Stimulated activated naive CD8-positive, alpha-beta T cell treated with anti-CD3 and anti-CD28 coated beads, Interleukin-15, Interleukin-2, amounts not matched to agents 100 ng/mL and 50 ng/mL, for 24 hours (primary cell): ENCODE data around the gene LRRC56.
A peak's percentile ranks its signal among the peaks of the same experiment; 100 is the strongest.

Source experiments
- H3K27ac Mint-ChIP-seq: one replicate; pipeline ENCODE4 v1.8.0; 2021; ENCODE audit warnings: mild to moderate bottlenecking, mixed read lengths
- H3K27me3 Mint-ChIP-seq: one replicate; pipeline ENCODE4 v1.8.0; 2021; ENCODE audit warnings: mixed read lengths
- H3K36me3 Mint-ChIP-seq: one replicate; pipeline ENCODE4 v1.8.0; 2021; ENCODE audit warnings: low read depth, mixed read lengths
- H3K4me1 Mint-ChIP-seq: one replicate; pipeline ENCODE4 v1.8.0; 2021; ENCODE audit warnings: low read depth, mixed read lengths
- H3K4me3 Mint-ChIP-seq: one replicate; pipeline ENCODE4 v1.8.0; 2021; ENCODE audit warnings: mild to moderate bottlenecking, mixed read lengths
- H3K9me3 Mint-ChIP-seq: one replicate; pipeline ENCODE4 v1.8.0; 2021; ENCODE audit warnings: mixed read lengths

LRRC56 gene

DNA sequence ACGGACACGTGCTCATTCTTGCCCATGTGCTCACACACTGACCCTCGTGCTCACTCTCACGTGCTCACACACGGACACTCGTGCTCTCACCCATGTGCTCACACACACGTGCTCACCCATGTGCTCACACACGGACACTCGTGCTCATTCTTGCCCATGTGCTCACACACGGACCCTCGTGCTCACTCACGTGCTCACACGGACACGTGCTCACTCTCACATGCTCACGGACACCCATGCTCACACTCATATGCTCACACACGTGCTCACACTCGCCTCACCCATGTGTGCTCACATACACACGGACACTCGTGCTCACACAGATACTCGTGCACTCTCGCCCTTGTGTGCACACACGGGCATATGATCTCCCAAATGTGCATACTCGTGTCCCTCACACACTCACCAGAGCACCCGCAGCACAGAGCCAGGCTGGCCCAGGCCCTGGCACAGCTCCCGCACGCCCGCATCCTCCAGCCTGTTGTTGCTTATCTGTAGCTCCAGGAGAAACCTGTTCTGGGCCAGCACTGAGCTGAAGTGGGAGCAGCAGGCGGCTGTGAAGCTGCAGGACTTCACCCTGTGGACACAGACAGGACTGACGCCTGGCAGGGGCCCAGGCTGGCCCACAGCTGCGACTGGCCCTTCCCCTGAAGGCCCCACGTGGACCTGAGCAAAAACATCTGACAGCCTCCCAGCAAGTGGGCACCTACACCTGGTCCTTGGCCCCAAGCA lies 39.6 kb upstream of the LRRC56 start:
- H3K36me3 Mint-ChIP-seq = peaks cover 43% of the 10 kb centered on the region
- no peaks in the 10 kb centered on the region for H3K9me3 Mint-ChIP-seq
- peaks cover 4% of the 10 kb centered on the region for H3K4me1 Mint-ChIP-seq
- H3K4me3 Mint-ChIP-seq = no peak overlapping the region
- no peaks in the 10 kb centered on the region for H3K27me3 Mint-ChIP-seq
- H3K27ac Mint-ChIP-seq = peak overlapping the region; percentile 78

DNA sequence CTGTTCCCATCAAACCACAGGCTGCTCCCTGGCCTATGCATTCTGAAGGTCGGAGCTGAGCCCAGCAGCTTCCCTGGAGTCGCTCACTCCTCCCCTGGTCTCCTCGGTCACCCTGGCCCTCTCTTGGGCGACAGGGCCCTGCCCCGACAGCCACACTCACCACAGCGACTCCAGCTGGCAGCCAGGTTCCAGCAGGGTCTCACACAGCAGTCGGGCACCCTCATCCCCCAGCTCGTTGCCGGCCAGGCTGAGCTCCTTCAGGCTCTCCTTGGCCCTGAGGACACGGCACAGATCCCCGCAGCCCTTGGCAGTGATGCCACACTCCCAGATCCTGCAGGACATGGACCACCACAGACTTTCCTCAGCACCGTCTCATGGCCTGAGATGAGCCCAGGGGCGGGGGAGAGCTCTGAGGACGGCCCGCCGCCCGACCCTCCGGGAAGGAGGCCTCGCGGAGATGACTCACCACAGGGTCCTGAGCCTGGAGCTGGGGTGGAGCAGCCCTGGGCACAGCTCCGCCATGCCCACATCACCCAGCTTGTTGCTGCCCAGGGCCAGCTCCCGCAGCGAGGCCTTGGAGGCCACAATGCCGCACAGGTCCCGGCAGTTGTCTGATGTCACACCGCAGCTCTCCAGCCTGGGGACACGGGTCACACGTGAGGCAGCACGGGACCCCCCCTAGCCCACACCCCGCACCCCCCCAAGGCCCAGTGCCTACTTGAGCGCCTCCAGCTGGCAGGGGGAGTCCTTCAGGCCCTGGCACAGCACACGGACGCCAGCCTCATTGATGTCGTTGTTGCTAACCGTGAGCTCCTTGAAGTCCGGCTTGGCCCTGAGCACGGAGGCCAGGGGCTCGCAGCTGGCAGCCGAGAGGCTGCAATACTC lies 38.8 kb upstream of the LRRC56 start:
- Mint-ChIP-seq H3K27me3 (no peaks in the 10 kb centered on the region), H3K36me3 (peaks cover 43% of the 10 kb centered on the region), H3K4me3 (no peak overlapping the region), H3K27ac (no peak overlapping the region), H3K4me1 (peaks cover 8% of the 10 kb centered on the region), H3K9me3 (no peaks in the 10 kb centered on the region)

DNA sequence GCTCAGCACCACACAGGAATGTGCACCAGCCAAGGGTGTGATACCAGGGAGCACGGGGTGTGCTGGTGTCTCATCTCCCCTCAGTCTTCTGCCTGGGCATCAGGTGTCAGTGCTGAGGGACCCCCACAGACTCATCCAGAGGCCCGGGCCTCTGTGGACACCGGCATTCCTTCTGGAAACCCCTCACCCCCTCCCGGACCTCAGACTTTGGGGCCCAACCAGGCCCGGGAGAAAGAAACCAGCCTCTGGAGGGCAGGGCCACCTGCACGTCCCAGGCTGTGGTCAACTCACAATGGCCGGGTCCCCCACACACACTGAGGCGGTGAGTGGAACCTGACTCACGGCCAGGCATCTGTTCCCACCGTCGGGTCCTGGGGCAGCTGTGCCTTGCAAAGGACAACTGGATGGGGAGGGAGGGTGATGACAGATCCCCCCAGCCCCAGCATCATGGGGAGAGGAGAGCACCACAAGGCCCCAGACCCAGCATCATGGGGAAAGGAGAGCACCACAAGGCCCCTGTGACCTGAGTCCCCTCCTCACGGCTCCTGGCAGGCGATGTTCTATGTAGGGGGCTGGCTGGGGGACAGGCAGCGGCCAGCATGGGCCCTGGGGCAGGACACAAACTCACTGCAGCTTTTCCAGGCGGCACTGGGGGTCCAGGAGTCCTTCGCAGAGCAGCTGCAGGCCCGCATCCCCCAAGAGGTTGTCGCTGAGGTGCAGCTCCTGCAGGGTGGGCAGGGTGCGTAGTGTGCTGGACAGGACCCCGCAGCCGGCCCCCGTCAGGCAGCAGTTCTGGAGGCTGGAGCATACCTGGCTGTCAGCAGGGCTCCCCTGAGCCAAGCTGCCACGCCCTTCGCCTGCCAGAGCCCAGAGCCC lies 37.9 kb upstream of the LRRC56 start:
- Mint-ChIP-seq H3K27me3 (no peaks in the 10 kb centered on the region), H3K36me3 (peaks cover 43% of the 10 kb centered on the region), H3K9me3 (no peaks in the 10 kb centered on the region), H3K4me3 (no peak overlapping the region), H3K4me1 (peaks cover 13% of the 10 kb centered on the region), H3K27ac (no peak overlapping the region)

DNA sequence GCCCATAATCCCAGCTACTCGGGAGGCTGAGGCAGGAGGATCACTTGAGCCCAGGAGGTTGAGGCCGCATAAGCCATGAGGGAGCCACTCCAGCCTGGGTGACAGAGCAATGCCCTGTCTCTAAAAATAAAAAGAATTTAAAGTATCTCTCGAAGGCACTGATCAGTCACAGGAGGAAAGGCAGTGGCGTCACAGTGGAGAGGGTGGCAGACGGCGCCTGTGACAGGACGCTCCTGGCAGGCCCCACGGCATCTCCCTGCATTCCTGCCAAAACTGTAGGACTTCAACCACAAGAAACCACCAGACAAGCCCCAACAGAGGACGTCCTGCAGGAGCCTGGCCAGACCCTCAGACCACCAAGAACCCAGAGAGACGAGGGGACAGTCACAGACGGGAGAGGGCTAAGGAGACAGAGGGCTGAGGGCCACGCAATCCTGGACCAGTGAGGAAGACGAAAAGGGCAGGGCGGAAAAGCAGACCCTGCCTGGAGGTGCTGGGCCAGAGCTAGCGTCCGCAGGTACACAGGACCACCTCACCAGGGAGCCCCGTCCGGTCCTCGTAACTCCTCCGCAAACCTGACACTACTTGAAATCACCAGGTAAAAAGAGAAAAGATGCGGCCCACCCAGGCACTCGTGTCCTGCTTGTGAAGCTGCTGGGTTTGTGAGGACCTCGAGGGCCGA lies 36.2 kb upstream of the LRRC56 start:
- Mint-ChIP-seq H3K9me3 (no peaks in the 10 kb centered on the region), H3K36me3 (peaks cover 35% of the 10 kb centered on the region), H3K27ac (peak overlapping the region; percentile 31), H3K27me3 (no peaks in the 10 kb centered on the region), H3K4me1 (peaks cover 28% of the 10 kb centered on the region), H3K4me3 (no peak overlapping the region)

DNA sequence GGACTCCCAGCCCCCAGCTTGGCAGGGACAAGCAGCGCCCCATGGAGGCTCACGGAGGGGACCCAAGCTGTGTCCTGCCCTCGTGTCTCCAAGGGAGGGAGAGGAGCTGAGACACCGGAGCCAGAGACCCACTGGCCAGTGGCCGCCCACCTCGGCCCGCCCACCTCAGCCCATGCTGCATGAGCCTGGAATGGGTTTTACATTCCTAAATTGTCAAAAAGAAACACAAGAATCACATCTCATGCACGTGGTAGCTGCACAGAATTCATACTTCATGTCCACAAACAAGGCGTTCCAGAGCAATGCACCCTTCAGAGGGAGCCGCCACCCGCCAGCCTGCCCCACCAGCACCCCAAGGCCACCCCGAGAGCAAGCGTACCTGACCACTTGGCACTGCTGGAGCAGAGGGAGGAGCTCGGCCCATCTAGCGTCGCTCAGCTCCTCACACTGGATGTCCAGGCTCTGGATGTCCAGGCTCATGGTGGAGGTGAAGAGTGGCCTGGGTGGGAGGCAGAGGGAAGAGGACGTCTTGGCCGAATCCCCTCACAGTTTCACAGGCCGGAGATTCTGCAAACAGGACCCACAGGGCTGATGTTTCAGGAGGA lies 35.5 kb upstream of the LRRC56 start:
- H3K9me3 Mint-ChIP-seq = no peaks in the 10 kb centered on the region
- H3K27me3 Mint-ChIP-seq = no peaks in the 10 kb centered on the region
- H3K27ac Mint-ChIP-seq = no peak overlapping the region
- peaks cover 32% of the 10 kb centered on the region for H3K4me1 Mint-ChIP-seq
- H3K4me3 Mint-ChIP-seq = no peak overlapping the region
- peaks cover 31% of the 10 kb centered on the region for H3K36me3 Mint-ChIP-seq

DNA sequence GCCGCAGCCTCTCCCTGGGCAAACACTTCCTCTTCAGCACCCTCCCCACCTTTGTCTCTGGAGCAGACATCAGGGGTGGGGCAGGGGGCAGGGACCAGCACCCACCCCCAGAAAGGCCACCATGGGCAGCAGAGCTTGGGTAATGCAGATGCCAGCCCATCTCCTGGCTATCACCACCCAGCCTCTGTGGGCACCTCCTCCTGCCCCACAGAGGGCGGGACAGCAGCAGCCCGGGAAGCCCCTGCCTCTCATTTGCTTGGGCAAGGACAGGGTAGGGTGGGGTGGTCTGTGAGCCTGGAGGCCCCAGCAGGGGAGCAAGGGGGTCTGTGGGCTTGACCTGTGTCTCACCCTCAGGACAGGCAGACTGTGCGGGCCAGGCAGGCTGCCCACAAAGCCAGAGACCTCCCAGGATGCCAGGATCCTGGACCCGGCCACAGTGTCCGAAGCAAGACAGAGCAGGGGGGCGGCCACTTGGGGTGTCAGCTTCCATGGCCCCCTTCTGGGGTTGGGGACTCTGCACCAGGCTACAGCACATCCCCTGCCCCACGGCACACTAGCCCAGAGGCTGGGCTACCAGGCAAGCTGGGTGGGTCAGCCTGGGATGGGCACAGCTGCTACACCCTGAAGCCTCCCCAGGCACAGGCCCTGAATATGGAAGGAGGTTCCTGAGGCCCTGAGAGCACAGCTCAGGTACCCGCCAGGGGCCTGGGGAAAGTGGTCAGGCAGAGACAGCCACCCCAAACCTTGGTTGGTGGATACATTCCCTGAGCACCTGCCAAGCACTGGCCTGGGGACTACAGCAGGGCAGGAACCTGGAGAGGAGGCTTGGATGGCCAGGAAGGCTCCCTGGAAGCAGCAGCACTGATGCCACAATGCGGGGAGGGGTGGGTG lies 34.8 kb upstream of the LRRC56 start:
- no peaks in the 10 kb centered on the region for H3K9me3 Mint-ChIP-seq
- H3K4me1 Mint-ChIP-seq = peaks cover 32% of the 10 kb centered on the region
- H3K27me3 Mint-ChIP-seq = no peaks in the 10 kb centered on the region
- no peak overlapping the region for H3K27ac Mint-ChIP-seq
- H3K4me3 Mint-ChIP-seq = no peak overlapping the region
- H3K36me3 Mint-ChIP-seq = peaks cover 24% of the 10 kb centered on the region

DNA sequence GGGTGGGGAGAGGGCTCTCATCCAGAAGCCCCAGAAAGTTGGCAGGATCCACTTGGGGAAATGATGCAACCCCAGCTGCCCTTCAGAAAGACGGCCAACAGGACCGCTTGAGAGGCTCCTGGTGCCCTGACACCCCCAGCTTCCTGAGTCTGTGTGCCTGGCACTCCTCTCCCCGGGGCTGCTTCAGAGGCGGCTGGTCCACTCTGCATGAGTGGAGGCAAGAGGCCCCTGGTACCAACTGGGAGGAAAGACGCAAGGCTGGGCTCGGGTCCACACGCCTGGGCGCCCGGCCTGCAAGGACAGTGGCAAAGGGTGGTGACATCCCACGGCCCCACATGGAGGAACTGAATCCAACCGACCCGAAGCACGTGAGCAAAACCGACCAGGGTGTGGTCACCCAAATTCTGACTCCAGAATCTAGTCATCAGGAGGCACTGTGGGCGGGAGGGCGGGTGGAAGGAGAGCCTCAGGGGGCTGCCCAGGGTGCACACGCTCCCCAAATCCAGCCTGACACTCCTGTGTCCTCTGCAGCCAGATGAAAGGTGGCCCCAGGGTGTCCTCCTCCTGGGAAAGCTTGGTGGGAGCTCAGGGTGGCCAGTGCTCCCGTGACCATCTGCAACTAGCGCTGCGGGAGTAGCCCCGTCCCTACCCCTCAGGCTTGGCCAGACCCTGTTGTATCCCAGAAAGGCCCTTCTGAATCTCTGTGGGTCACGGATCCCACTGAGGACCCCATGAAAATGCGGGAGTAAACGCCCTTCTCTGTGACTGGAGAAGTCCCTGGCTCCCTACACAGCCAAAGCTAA lies 33.9 kb upstream of the LRRC56 start:
- peaks cover 34% of the 10 kb centered on the region for H3K4me1 Mint-ChIP-seq
- H3K4me3 Mint-ChIP-seq = peak overlapping the region; percentile 97
- H3K27me3 Mint-ChIP-seq = no peaks in the 10 kb centered on the region
- H3K27ac Mint-ChIP-seq = peak overlapping the region; percentile 45
- no peaks in the 10 kb centered on the region for H3K9me3 Mint-ChIP-seq
- H3K36me3 Mint-ChIP-seq = peaks cover 22% of the 10 kb centered on the region

DNA sequence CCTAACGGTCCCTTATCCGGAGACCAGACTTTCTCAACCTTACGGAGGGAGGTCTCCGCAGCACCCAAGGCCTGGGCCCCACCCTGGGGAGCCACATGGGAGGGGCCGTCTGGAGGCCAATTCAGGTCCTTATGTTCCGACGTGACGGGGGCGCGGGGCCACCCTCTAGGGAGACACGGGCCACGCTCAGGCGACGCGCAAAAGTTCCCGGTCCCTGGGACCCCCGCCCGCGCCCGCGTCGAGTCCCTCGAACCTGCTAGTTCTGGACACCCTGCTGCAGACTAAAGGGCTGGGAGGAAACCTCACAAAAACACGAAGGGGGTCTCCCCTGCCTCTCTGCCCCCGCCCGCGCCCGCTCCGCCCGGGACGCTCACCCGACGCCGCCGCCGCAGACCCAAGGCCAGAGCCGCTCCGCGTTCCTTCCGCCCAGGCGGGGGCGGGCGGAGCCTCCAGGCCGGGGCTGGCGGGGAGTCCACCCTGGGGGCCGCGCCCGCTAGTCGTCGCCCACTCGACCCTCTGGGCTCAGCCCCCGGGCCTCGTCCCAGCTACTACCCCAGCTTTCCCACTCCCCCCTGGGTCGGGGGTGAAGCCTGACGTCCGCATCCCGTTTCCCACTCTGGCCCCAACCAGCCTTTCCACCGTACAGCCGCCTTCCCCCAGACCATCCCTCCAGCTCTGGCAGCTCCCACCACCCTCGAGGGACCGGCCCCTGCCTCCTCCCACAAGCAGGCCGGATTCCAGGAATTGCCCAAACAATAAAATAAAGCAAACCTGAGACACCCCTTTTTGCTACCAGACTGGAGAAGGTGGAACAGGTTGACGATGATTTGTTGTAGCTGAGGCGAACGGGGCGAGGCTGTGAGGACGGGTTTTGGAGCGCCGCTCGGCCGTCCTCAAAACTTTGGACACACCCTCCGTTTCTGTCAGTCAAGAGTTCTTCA lies 33.0 kb upstream of the LRRC56 start:
- Mint-ChIP-seq H3K36me3 (peaks cover 21% of the 10 kb centered on the region), H3K4me1 (peaks cover 34% of the 10 kb centered on the region)

DNA sequence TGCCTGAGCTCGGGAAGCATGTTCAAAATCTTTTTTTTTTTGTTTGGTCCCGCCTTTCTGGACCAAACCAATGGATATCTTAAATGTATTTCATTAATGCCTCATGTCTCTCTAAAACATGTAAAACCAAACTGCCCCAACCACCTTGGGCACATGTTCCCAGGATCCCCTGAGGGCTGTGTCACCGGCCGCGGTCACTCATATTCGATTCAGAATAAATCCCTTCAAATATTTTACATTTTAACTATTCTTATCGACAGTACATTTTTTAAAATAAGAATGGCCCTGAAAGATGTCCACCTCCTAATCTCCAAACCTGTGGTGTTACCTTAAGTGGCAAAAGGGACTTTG lies 32.4 kb upstream of the LRRC56 start:
- H3K27ac Mint-ChIP-seq = peak overlapping the region; percentile 76
- H3K36me3 Mint-ChIP-seq = peaks cover 25% of the 10 kb centered on the region
- peaks cover 34% of the 10 kb centered on the region for H3K4me1 Mint-ChIP-seq
- no peaks in the 10 kb centered on the region for H3K27me3 Mint-ChIP-seq
- H3K4me3 Mint-ChIP-seq = peak overlapping the region; percentile 97
- H3K9me3 Mint-ChIP-seq = no peaks in the 10 kb centered on the region

More for the DNA sequence above, 33.0 kb upstream of the LRRC56 start:
- H3K27me3 Mint-ChIP-seq = no peaks in the 10 kb centered on the region
- no peaks in the 10 kb centered on the region for H3K9me3 Mint-ChIP-seq
- peak overlapping the region; percentile 76 for H3K27ac Mint-ChIP-seq
- H3K4me3 Mint-ChIP-seq = peak overlapping the region; percentile 97

DNA sequence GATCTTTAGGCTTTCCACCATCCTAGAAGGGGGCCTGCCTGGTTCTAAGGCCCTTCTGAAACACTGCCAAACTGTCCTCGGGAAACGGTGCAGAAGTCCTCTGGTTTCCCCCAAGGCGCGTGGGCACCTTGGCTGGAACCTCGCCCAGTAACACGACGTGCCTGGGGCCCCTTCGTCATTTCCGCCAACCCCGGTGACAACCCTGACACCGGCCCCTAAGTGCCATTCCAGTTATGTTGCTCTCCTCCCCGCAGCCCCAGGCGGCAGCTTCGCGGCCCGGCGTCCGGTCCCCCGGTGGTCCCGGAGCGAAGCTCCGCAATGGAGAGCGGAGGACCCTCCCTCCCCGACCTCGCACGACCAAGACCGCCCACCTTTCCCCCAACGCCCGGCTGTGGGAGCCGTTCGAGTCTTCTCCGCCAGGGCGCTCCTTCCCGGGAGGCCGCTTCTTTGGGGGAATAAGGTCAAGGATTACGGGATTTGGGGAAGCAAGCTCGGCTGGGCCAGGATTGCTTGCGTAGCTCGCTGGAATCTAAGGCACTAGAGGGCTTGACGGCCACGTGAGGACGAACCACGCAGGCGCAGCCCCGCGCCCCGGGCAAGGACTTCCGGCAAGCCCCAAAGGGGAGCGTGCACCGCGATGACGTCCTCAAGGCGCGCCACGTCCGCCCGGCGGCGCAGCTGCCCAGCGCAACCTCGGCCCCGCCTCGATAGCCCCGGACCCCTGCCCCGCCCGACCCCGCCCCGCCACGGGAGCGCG lies 30.9 kb upstream of the LRRC56 start:
- peaks cover 34% of the 10 kb centered on the region for H3K4me1 Mint-ChIP-seq
- peaks cover 20% of the 10 kb centered on the region for H3K36me3 Mint-ChIP-seq
- no peaks in the 10 kb centered on the region for H3K9me3 Mint-ChIP-seq
- peak overlapping the region; percentile 97 for H3K4me3 Mint-ChIP-seq
- no peaks in the 10 kb centered on the region for H3K27me3 Mint-ChIP-seq
- H3K27ac Mint-ChIP-seq = peak overlapping the region; percentile 99

DNA sequence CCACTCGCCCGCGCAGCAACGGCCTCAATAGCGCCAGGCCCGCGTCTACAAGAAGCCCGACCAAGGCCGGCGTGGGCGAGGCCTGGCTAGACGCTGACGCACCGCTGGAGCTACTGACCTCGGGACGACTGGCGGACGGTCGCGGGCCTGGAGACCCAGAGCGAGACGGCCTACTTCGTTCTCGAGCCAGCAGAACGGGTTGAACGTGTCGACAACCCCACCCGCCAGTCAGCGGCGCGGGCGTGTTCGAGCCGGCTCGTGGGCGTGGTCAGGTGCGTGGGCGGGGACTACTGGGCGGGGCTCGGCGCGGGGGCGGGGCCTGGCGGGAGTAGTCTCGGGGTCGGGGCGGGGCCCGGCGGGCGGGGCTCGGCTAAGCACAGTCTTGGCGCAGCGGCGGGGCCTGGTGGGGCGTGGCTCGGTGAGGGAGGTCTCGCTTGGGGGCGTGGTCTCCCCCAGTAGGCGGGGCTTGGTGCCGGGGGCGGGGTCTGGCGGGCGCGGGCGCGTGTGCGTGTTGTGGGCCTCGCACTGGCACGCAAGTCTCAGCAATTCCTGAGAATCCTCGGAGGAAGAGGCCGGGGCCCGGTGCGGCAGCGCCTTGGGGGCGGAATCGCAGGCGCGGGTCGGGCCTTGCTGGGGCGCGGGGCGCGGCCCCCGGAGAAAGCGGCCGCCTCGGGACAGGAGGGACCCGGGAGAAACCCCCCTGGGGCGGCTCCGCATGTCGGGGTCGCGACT lies 30.2 kb upstream of the LRRC56 start, which contains the start of gene RNH1:
Gene RNH1, minus strand, starts transcription at position 248 of the 732 bp plus-strand sequence. CDS start 5,080 bp downstream, outside the sequence.
- no peaks in the 10 kb centered on the region for H3K9me3 Mint-ChIP-seq
- H3K27ac Mint-ChIP-seq = peak within 1 kb of the TSS; percentile 99
- peak within 1 kb of the TSS; percentile 97 for H3K4me3 Mint-ChIP-seq
- no peaks in the 10 kb centered on the region for H3K27me3 Mint-ChIP-seq
- peaks cover 34% of the 10 kb centered on the region for H3K4me1 Mint-ChIP-seq
- H3K36me3 Mint-ChIP-seq = peaks cover 24% of the 10 kb centered on the region
